HTR-8/SVneo (cell line): ENCODE measurements around the gene PDK2.
A peak's percentile ranks its signal among the peaks of the same experiment; 100 is the strongest.

Experiments used
- DNase-seq: peaks from one replicate; pipeline ENCODE4 v3.0.0; 2011; ENCODE audit warnings: low spot score, mixed read lengths; ENCODE audit not compliant: insufficient read length
- FAIRE-seq: peaks from 2 replicates; lab custom pipeline; 2011; peaks lifted over from hg19 to GRCh38; lab: Jason Lieb, UNC

The PDK2 gene

GRCh38 chr17:50097455-50097854, 2.3 kb downstream of the PDK2 start:
- FAIRE-seq = no peak
- DNase-seq = no peak

- DNase-seq (no peak), FAIRE-seq (no peak)
Measured at GRCh38 chr17:50097926-50098325, 2.8 kb downstream of the PDK2 start.

GRCh38 chr17:50098583-50098982, 3.4 kb downstream of the PDK2 start:
- DNase-seq = no peak
- FAIRE-seq = no peak

GRCh38 chr17:50099003-50099402, 3.9 kb downstream of the PDK2 start:
- no peak for DNase-seq
- FAIRE-seq = no peak

- no peak for DNase-seq
- FAIRE-seq = peak; percentile 36
Measured at GRCh38 chr17:50100480-50100883, 5.3 kb downstream of the PDK2 start.

GRCh38 chr17:50100921-50101345, 5.8 kb downstream of the PDK2 start:
- FAIRE-seq (no peak), DNase-seq (no peak)

- DNase-seq (no peak), FAIRE-seq (peak; percentile 83)
Measured at GRCh38 chr17:50101346-50102163, 6.4 kb downstream of the PDK2 start.

- FAIRE-seq = peak; percentile 31
- no peak for DNase-seq
Measured at GRCh38 chr17:50102164-50102991, 7.2 kb downstream of the PDK2 start.

GRCh38 chr17:50103252-50103651, 8.1 kb downstream of the PDK2 start:
- FAIRE-seq = no peak
- DNase-seq = no peak

GRCh38 chr17:50103941-50104340, 8.8 kb downstream of the PDK2 start:
- no peak for FAIRE-seq
- DNase-seq = no peak

- DNase-seq = no peak
- no peak for FAIRE-seq
Measured at GRCh38 chr17:50105811-50106210, 10.7 kb downstream of the PDK2 start.

- FAIRE-seq = no peak
Measured at GRCh38 chr17:50106393-50107131, 11.4 kb downstream of the PDK2 start.

GRCh38 chr17:50107790-50108414, 12.8 kb downstream of the PDK2 start:
- no peak for DNase-seq
- FAIRE-seq = peak; percentile 4

More at GRCh38 chr17:50106393-50107131, 11.4 kb downstream of the PDK2 start:
- DNase-seq = no peak

GRCh38 chr17:50108556-50108955, 13.4 kb downstream of the PDK2 start:
- FAIRE-seq (no peak), DNase-seq (no peak)

GRCh38 chr17:50109207-50109606, 14.1 kb downstream of the PDK2 start:
- no peak for DNase-seq
- FAIRE-seq = no peak

GRCh38 chr17:50109785-50110184, 14.6 kb downstream of the PDK2 start:
- DNase-seq (no peak), FAIRE-seq (no peak)

GRCh38 chr17:50110591-50111349, 15.6 kb downstream of the PDK2 start:
- FAIRE-seq (no peak), DNase-seq (no peak)

GRCh38 chr17:50111673-50112655, 16.8 kb downstream of the PDK2 start:
- DNase-seq (no peak), FAIRE-seq (no peak)
